ENCODE data around the gene MEGF10.
"Not testable (repeated sequence)": the region's sequence is repeated elsewhere in the genome, so short reads cannot be mapped to it uniquely, and the experiment has no call there.

Gene MEGF10

DNA sequence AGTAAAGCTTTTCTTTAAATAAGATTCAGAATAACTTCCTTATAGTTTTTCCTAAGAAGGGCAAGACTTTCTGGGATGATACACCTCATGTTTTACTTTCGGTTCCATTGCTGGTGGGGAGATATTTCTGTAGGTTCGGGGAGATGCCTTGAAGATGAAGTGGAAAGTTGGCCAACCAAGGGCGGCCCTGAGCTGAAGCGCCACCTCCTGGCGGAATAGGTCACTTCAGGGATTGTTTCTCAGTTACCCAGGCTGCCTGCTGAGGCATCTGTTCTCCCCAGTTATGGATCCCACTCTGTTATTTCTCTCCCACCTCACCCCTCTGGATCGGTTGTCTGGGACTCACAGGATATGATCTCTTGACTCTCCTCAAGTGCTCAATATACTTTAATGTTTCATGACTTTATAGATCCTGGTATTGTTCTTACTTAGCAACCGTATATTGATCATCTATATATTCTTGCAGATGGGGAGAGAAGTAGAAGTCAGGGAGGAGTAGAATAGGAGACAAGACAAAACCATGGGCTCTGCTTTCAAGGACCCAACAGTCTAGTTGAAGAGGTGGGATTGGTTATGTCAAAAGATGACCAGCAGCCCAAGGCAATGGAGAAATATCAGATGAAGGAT is 23.4 kb downstream of the MEGF10 start:
- Histone ChIP-seq H3K36me3 (ENCODE audit: insufficient read depth, low read length) (no peaks in the 10 kb centered on the region), H3K27me3 (ENCODE audit: control insufficient read depth, insufficient read depth, low read length) (no peaks in the 10 kb centered on the region), H3K4me1 (ENCODE audit: control insufficient read depth, insufficient read depth, low read length) (peaks cover 12% of the 10 kb centered on the region), H3K9ac (ENCODE audit: low read depth, low read length) (no peak overlapping the region), H3K4me2 (ENCODE audit: low read length) (no peak overlapping the region), H3K4me3 (ENCODE audit: low read length) (no peak overlapping the region), H3K9me3 (replicated peaks; ENCODE audit: low read length) (no peaks in the 10 kb centered on the region)

GRCh38 chr5:127316011-127316410 is 25.4 kb downstream of the MEGF10 start:
- Histone ChIP-seq H3K4me1 (ENCODE audit: control insufficient read depth, insufficient read depth, low read length) (peaks cover 21% of the 10 kb centered on the region), H3K27me3 (ENCODE audit: control insufficient read depth, insufficient read depth, low read length) (no peaks in the 10 kb centered on the region), H3K4me3 (ENCODE audit: low read length) (no peak overlapping the region), H3K9ac (ENCODE audit: low read depth, low read length) (no peak overlapping the region), H3K4me2 (ENCODE audit: low read length) (no peak overlapping the region), H3K36me3 (ENCODE audit: insufficient read depth, low read length) (no peaks in the 10 kb centered on the region), H3K9me3 (replicated peaks; ENCODE audit: low read length) (no peaks in the 10 kb centered on the region)

- not testable (repeated sequence) for H3K4me3 ChIP-seq (ENCODE audit: low read length); H3K9me3 ChIP-seq (replicated peaks; ENCODE audit: low read length); H3K9ac ChIP-seq (ENCODE audit: low read depth, low read length); H3K27me3 ChIP-seq (ENCODE audit: control insufficient read depth, insufficient read depth, low read length); H3K4me2 ChIP-seq (ENCODE audit: low read length); H3K36me3 ChIP-seq (ENCODE audit: insufficient read depth, low read length)
- H3K4me1 ChIP-seq (ENCODE audit: control insufficient read depth, insufficient read depth, low read length): peaks cover 15% of the 10 kb centered on the region
These were observed 26.8 kb downstream of the MEGF10 start for GRCh38 chr5:127317385-127317784.

DNA sequence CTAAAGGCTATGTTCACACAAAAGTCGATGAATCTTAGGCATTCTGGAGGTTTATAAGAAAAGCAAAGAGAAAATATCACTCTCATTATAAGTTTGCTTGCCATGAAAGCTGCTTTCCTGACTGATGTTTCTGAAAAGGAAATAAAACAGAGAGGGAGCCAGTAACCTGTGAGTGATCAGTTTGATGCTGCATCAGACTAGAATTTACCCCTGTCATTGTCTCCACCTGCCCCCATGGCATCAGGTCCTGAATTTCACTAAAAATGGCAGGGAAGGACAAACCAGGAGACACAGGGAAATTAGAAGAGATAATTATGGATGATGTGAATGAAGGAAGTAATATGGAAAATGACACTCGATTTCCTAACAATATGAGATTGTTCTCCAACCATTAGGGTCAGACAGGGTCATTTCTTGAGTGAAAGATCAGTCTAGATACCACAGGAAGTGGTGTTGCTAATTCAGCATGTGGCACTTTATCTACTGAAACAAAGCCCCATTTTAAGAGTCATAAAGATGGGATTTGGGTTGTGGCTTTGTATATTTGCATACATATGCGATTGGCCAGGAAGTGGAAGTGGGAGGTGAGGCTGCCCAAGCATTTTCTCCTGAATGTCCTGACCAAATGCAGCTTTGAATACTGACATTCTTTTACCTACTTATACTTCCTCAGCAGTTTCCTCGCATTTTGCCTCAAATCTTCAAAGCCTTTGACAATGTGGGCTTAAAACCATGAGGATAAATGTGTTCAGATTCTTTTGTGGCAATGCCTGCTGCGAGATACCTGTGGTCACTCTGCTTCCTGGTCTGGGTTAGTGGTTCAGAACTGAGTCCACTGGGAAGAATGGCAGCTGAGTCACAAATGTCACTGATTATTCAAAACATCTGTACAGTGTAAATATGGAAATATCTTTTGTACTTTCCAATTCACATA is 29.7 kb downstream of the MEGF10 start:
- Histone ChIP-seq H3K36me3 (ENCODE audit: insufficient read depth, low read length) (no peaks in the 10 kb centered on the region), H3K4me2 (ENCODE audit: low read length) (no peak overlapping the region), H3K9ac (ENCODE audit: low read depth, low read length) (no peak overlapping the region), H3K27me3 (ENCODE audit: control insufficient read depth, insufficient read depth, low read length) (no peaks in the 10 kb centered on the region), H3K4me1 (ENCODE audit: control insufficient read depth, insufficient read depth, low read length) (peaks cover 15% of the 10 kb centered on the region), H3K4me3 (ENCODE audit: low read length) (no peak overlapping the region), H3K9me3 (replicated peaks; ENCODE audit: low read length) (no peaks in the 10 kb centered on the region)

- H3K9me3 ChIP-seq (replicated peaks; ENCODE audit: low read length): no peaks in the 10 kb centered on the region
- no peaks in the 10 kb centered on the region for H3K27me3 ChIP-seq (ENCODE audit: control insufficient read depth, insufficient read depth, low read length)
- no peaks in the 10 kb centered on the region for H3K36me3 ChIP-seq (ENCODE audit: insufficient read depth, low read length)
- H3K4me3 ChIP-seq (ENCODE audit: low read length): no peak overlapping the region
- H3K4me2 ChIP-seq (ENCODE audit: low read length): no peak overlapping the region
- peaks cover 15% of the 10 kb centered on the region for H3K4me1 ChIP-seq (ENCODE audit: control insufficient read depth, insufficient read depth, low read length)
- no peak overlapping the region for H3K9ac ChIP-seq (ENCODE audit: low read depth, low read length)
These were observed 30.9 kb downstream of the MEGF10 start for GRCh38 chr5:127321465-127321864.

DNA sequence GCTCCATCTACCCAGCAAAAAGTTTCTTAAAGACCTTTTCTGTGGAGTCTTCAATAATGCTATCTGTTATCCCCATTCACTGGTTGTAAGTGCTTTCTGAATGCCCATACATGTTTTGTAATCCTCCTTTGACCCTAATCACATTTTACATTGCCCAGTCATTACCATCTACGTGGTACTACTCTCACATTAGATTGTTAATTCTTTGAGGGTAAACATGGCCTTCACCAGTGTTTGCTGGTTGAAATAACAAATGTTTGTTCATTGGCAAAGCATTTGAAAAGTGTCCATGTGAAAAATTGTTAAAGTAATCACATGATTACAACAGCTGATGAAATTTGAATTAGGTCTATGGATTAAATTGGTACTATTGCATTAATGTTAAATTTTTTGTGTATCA is 31.8 kb downstream of the MEGF10 start:
- Histone ChIP-seq H3K27me3 (ENCODE audit: control insufficient read depth, insufficient read depth, low read length) (no peaks in the 10 kb centered on the region), H3K4me3 (ENCODE audit: low read length) (no peak overlapping the region), H3K4me1 (ENCODE audit: control insufficient read depth, insufficient read depth, low read length) (peaks cover 15% of the 10 kb centered on the region), H3K9ac (ENCODE audit: low read depth, low read length) (no peak overlapping the region), H3K9me3 (replicated peaks; ENCODE audit: low read length) (no peaks in the 10 kb centered on the region), H3K4me2 (ENCODE audit: low read length) (no peak overlapping the region), H3K36me3 (ENCODE audit: insufficient read depth, low read length) (no peaks in the 10 kb centered on the region)

DNA sequence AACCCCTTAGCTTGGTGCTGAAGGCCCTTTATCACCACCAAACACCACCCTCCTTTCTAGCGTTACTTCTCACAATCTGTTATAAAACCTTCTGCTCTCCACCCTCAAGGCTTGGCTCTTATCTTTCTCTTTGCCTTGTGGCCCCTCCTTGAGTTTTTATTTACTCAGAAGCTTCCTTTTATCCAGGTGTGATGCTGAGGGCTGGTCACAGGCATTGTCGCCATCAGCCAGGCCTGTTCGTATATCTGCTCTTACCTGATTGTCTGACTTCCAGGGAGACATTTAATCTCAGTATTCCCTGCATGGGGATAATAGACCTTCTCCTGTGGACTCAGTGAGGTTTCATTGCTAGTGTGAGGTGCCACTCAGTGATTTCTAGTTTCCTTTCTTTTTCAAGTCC is 34.2 kb downstream of the MEGF10 start:
- Histone ChIP-seq H3K9ac (ENCODE audit: low read depth, low read length) (no peak overlapping the region), H3K27me3 (ENCODE audit: control insufficient read depth, insufficient read depth, low read length) (no peaks in the 10 kb centered on the region), H3K36me3 (ENCODE audit: insufficient read depth, low read length) (no peaks in the 10 kb centered on the region), H3K9me3 (replicated peaks; ENCODE audit: low read length) (no peaks in the 10 kb centered on the region), H3K4me2 (ENCODE audit: low read length) (no peak overlapping the region), H3K4me3 (ENCODE audit: low read length) (no peak overlapping the region), H3K4me1 (ENCODE audit: control insufficient read depth, insufficient read depth, low read length) (peaks cover 15% of the 10 kb centered on the region)

DNA sequence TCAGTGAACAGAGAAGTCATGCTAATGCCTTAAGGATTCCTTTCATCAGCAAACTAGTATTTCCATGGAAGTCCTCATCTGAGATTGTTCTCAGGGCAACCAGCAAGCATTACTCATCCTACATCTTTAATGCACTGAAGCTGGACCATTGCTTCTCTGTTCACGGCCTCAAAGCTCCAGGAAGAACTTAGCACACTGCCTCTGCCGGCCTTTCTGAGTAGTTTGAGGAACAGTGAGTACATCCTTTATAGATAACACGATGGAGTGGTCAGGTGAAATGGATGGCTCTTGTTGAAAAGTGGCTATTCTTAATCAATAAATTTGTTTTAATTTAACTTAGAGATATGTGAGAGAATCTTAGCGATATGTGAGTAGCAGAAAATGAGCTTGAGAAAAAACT is 35.8 kb downstream of the MEGF10 start:
- Histone ChIP-seq H3K4me2 (ENCODE audit: low read length) (no peak overlapping the region), H3K36me3 (ENCODE audit: insufficient read depth, low read length) (no peaks in the 10 kb centered on the region), H3K4me3 (ENCODE audit: low read length) (no peak overlapping the region), H3K9me3 (replicated peaks; ENCODE audit: low read length) (no peaks in the 10 kb centered on the region), H3K9ac (ENCODE audit: low read depth, low read length) (no peak overlapping the region), H3K4me1 (ENCODE audit: control insufficient read depth, insufficient read depth, low read length) (peaks cover 6% of the 10 kb centered on the region), H3K27me3 (ENCODE audit: control insufficient read depth, insufficient read depth, low read length) (no peaks in the 10 kb centered on the region)

DNA sequence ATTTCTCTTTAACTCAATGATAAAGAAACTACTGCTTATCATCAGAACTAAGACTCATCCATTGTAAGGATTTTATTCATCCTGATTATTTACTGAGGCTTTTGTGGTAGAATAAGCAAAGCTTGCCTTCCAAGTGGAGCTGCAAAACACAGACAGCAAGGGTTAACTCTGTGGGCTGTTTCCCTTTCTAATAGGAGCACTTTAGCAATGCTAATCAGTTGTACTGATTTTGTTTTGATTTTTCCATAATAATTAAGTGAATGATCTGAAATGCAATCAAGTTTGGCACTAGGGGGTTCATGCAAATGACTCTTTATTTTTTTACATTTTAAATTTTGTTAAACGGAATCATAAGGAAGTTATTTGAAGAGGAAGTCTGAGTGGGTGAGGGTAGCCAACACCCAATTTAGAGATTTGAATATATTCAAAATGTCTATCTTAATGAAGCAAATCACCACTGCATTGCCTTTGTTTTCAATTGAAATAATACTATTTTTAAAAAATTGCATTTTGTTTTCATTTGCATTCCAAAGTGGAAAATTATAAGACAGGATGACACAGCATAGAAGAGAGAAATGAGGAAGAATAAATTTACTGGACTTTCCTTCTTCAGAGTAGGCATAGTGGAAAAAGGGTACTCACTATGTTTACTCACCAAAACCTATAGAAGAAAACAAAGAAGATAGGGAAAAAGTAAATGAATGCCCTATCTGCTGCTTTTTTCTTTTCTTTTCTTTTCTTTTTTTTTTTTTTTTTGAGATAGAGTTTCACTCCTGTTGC is 36.6 kb downstream of the MEGF10 start:
- no peaks in the 10 kb centered on the region for H3K36me3 ChIP-seq (ENCODE audit: insufficient read depth, low read length)
- no peak overlapping the region for H3K4me3 ChIP-seq (ENCODE audit: low read length)
- H3K9ac ChIP-seq (ENCODE audit: low read depth, low read length): no peak overlapping the region
- H3K4me2 ChIP-seq (ENCODE audit: low read length): no peak overlapping the region
- no peaks in the 10 kb centered on the region for H3K9me3 ChIP-seq (replicated peaks; ENCODE audit: low read length)
- H3K27me3 ChIP-seq (ENCODE audit: control insufficient read depth, insufficient read depth, low read length): no peaks in the 10 kb centered on the region
- peaks cover 4% of the 10 kb centered on the region for H3K4me1 ChIP-seq (ENCODE audit: control insufficient read depth, insufficient read depth, low read length)

DNA sequence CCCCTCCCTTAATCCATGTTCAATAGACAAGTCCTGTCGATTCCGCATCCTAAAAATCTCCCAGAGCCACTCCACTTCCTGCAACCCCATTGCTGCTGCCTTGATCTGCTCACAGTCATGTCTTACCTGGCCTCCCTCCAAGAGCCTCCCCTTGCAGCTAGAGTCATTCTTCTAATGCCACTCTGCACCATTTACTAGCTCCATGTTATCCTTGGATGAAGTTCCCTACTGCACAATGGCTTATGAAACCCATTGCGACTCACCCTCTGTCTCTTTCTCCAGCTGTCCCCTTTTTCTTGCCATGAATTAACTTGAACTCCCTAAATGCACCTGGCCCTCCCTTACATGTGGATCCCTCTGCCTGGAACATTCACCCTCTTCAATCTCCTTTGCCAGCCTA is 39.5 kb downstream of the MEGF10 start:
- Histone ChIP-seq H3K4me1 (ENCODE audit: control insufficient read depth, insufficient read depth, low read length) (peaks cover 4% of the 10 kb centered on the region), H3K9me3 (replicated peaks; ENCODE audit: low read length) (no peaks in the 10 kb centered on the region), H3K9ac (ENCODE audit: low read depth, low read length) (no peak overlapping the region), H3K4me2 (ENCODE audit: low read length) (no peak overlapping the region), H3K4me3 (ENCODE audit: low read length) (no peak overlapping the region), H3K36me3 (ENCODE audit: insufficient read depth, low read length) (no peaks in the 10 kb centered on the region), H3K27me3 (ENCODE audit: control insufficient read depth, insufficient read depth, low read length) (no peaks in the 10 kb centered on the region)

GRCh38 chr5:127331890-127332649 is 41.5 kb downstream of the MEGF10 start:
- Histone ChIP-seq H3K4me1 (ENCODE audit: control insufficient read depth, insufficient read depth, low read length) (peaks cover 4% of the 10 kb centered on the region), H3K9ac (ENCODE audit: low read depth, low read length) (no peak overlapping the region), H3K4me3 (ENCODE audit: low read length) (no peak overlapping the region), H3K4me2 (ENCODE audit: low read length) (no peak overlapping the region), H3K27me3 (ENCODE audit: control insufficient read depth, insufficient read depth, low read length) (no peaks in the 10 kb centered on the region), H3K36me3 (ENCODE audit: insufficient read depth, low read length) (no peaks in the 10 kb centered on the region), H3K9me3 (replicated peaks; ENCODE audit: low read length) (no peaks in the 10 kb centered on the region)
